Measurements from ENCODE around the gene LY6G6F.

Gene LY6G6F

DNA sequence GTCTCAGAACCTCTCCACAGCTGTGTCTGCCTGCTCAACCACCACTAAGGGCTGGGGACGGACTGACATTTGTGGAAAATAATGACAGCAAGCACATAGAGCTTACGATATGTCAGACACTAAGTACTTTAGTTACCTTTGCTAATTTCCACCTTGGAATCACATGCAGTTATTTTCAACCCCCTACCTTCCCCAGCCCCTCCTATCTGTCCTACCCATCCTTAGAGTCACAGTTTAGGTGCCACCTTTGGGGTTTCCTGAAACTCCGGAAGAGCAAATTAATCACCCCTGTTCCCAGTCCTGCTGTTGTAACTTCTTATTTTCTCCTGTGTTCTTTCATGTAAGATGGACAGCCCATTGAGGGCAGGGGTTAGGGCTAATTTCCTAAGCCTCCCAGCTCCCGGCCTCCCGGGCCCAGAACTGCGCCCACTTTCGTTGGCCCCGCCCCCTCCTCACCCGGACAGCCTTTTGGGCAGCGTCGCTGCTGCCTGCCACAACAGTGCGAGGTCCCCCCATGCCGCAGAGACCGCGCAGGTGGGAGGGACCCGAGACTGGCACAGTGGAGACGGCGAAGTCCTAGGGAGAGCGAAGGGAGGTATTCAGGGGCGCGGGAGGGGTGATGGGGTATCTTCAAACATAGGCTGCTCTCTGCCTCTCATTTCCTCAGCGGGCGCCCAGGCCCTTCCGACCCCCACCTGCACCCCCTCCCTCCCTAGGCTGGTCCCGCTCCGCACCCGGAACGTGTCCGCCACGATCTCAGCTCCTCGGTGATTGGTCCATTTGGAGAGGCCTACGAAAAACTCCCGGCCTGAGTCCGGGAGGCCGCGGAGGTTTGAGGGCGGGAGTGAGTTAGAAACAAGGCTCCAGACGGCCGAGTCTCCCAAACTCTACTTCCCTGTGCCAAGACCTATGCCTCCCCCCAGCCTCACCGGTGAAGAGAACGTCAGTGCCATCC, 21.3 kb downstream of the LY6G6F start:
- TF ChIP-seq CEBPB (IDR thresholded peaks at IDR 0.05): no peak
- no peak for TF ChIP-seq RAD21 (IDR thresholded peaks at IDR 0.05; ENCODE audit: low read depth)
- no peak for TF ChIP-seq YY1 (IDR thresholded peaks at IDR 0.05; ENCODE audit: low read depth)

DNA sequence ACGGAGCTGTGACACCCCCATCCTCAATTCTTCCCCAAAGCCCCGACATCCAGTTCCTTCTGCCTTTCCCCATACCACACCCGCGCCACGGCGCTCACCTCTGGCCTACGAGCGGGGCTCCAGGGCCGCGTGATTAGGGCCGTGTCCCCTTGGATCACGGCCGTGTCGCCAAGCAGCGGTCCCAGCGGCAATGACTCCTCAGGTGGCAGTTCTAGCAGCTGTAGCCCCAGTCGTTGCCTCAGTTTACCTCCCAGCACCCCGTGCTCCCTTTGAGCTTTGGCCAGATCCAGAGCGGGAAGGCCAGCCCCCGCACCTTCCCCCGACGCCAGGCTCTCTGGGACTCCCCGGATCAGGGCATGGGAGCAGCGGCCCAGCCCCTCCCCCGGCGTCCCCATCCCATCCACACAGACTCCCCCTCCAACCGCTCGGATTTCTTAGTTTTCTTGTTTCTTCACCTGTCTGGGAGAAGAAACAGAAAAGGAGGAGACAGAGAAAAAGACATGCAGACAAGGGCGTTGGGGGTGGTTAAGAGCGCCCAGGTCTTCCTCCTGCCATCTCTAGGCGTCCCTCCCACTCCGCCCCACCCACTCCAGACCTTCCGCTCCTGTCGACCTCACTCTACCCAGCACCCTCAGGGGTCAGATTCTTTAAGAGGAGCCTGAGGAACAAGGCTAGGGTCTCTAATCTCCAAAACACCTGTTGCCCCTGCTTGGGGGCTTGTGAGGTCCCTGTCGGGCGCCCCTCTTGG, 22.3 kb downstream of the LY6G6F start, which contains the start of gene DDAH2:
DDAH2 (minus strand) TSS at position 533 of the 748 bp plus-strand sequence; CDS start at position 395, 138 bp downstream.
- TF ChIP-seq ZBTB7A (IDR thresholded peaks at IDR 0.05; ENCODE audit: low read depth): peak; percentile 93
- no peak for TF ChIP-seq TAF1 (IDR thresholded peaks at IDR 0.05; ENCODE audit: low read depth)
- TF ChIP-seq CEBPB (IDR thresholded peaks at IDR 0.05): no peak
- TF ChIP-seq CREB1 (IDR thresholded peaks at IDR 0.05; ENCODE audit: low read depth): no peak
- no peak for TF ChIP-seq EGR1 (IDR thresholded peaks at IDR 0.05)
- no peak; the same call in 1 of the 2 replicates for TF ChIP-seq YY1 (IDR thresholded peaks at IDR 0.05; ENCODE audit: low read depth)
- TF ChIP-seq NFIC (IDR thresholded peaks at IDR 0.05): no peak

DNA sequence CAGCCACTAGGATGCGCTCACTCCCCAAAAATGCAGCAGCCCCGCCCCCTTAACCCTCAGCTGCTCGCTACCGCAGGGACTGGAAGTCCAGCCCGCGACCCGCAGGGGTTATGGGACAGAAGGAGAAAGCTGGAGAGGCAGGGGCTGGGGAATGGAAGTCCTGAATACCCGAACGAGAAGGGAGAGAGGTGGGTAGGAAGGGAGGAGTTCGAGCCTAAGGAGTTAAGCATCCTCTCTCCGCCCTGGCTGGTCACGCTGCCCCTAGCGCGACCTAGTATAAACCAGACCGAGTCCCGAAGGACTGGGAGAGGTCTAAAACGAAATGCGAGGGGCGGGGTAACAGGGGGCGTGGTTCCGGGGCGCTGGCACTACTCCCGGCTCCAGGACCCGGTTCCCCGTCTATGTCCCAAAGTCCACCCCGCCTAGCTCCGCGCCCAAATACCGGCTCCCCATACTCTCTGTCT, 22.9 kb downstream of the LY6G6F start:
- TF ChIP-seq CEBPB (IDR thresholded peaks at IDR 0.05): no peak
- TF ChIP-seq ZBTB7A (IDR thresholded peaks at IDR 0.05; ENCODE audit: low read depth): no peak
- TF ChIP-seq TAF1 (IDR thresholded peaks at IDR 0.05; ENCODE audit: low read depth): peak; percentile 40; the same call in 1 of the 2 replicates
- TF ChIP-seq TEAD4 (IDR thresholded peaks at IDR 0.05): peak; percentile 68
- TF ChIP-seq, protein P1, sequence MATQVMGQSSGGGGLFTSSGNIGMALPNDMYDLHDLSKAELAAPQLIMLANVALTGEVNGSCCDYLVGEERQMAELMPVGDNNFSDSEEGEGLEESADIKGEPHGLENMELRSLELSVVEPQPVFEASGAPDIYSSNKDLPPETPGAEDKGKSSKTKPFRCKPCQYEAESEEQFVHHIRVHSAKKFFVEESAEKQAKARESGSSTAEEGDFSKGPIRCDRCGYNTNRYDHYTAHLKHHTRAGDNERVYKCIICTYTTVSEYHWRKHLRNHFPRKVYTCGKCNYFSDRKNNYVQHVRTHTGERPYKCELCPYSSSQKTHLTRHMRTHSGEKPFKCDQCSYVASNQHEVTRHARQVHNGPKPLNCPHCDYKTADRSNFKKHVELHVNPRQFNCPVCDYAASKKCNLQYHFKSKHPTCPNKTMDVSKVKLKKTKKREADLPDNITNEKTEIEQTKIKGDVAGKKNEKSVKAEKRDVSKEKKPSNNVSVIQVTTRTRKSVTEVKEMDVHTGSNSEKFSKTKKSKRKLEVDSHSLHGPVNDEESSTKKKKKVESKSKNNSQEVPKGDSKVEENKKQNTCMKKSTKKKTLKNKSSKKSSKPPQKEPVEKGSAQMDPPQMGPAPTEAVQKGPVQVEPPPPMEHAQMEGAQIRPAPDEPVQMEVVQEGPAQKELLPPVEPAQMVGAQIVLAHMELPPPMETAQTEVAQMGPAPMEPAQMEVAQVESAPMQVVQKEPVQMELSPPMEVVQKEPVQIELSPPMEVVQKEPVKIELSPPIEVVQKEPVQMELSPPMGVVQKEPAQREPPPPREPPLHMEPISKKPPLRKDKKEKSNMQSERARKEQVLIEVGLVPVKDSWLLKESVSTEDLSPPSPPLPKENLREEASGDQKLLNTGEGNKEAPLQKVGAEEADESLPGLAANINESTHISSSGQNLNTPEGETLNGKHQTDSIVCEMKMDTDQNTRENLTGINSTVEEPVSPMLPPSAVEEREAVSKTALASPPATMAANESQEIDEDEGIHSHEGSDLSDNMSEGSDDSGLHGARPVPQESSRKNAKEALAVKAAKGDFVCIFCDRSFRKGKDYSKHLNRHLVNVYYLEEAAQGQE (IDR thresholded peaks at IDR 0.05; ENCODE audit: low read depth): no peak
- TF ChIP-seq, protein P2, sequence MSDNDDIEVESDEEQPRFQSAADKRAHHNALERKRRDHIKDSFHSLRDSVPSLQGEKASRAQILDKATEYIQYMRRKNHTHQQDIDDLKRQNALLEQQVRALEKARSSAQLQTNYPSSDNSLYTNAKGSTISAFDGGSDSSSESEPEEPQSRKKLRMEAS (IDR thresholded peaks at IDR 0.05): peak; percentile 52; the same call in 1 of the 2 replicates
- peak; percentile 67 for TF ChIP-seq RAD21 (IDR thresholded peaks at IDR 0.05; ENCODE audit: low read depth)
- no peak for TF ChIP-seq FOXM1 (IDR thresholded peaks at IDR 0.05; ENCODE audit: borderline replicate concordance, low read depth)
- TF ChIP-seq, protein P3, sequence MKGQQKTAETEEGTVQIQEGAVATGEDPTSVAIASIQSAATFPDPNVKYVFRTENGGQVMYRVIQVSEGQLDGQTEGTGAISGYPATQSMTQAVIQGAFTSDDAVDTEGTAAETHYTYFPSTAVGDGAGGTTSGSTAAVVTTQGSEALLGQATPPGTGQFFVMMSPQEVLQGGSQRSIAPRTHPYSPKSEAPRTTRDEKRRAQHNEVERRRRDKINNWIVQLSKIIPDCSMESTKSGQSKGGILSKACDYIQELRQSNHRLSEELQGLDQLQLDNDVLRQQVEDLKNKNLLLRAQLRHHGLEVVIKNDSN (IDR thresholded peaks at IDR 0.05): peak; percentile 36; the same call in 1 of the 2 replicates
- no peak for TF ChIP-seq EGR1 (IDR thresholded peaks at IDR 0.05)
- no peak for TF ChIP-seq CREB1 (IDR thresholded peaks at IDR 0.05; ENCODE audit: low read depth)
- TF ChIP-seq TCF12 (IDR thresholded peaks at IDR 0.05; ENCODE audit: low read depth): no peak; the same call in 1 of the 2 replicates
- TF ChIP-seq EP300 (IDR thresholded peaks at IDR 0.05; ENCODE audit: borderline replicate concordance): no peak
- no peak for TF ChIP-seq NFIC (IDR thresholded peaks at IDR 0.05)
- TF ChIP-seq YY1 (IDR thresholded peaks at IDR 0.05; ENCODE audit: low read depth): no peak

DNA sequence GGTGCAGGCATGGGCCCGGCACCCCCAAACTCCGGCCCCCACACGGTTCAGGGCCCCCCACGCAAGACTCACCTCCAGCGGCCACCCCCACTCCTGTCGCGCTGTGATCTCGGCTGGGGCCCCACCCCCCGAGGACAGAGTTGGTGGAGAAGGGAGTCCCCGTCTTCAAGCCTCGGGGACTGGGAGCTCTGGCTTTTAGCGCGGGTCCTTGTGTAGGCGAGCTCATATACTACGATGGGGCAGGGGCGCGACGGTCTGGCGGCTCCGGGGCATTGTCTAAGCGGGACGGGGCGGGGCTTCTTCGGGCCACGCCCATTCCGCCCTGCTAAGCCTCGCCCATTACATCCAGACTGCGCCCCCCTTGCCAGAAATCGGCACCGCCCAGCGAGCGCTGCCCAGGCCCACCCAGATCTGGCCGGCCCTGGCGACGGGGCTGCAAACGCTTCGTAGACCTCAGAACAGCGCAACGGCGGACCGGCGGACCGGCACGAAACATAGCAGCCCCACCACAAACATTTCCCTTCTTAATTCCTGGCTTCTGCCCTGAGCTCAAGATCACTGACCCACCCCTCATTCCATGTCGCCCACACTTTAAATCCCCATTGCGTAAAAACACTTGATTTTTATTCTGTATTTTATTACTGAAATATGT, 23.4 kb downstream of the LY6G6F start:
- no peak for TF ChIP-seq CREB1 (IDR thresholded peaks at IDR 0.05; ENCODE audit: low read depth)
- no peak for TF ChIP-seq FOXM1 (IDR thresholded peaks at IDR 0.05; ENCODE audit: borderline replicate concordance, low read depth)
- TF ChIP-seq RAD21 (IDR thresholded peaks at IDR 0.05; ENCODE audit: low read depth): no peak; the same call in 1 of the 2 replicates
- 0 out of 2 replicates have a peak, but pooled peaks have one; percentile 28 for TF ChIP-seq YY1 (IDR thresholded peaks at IDR 0.05; ENCODE audit: low read depth)
- TF ChIP-seq TAF1 (IDR thresholded peaks at IDR 0.05; ENCODE audit: low read depth): peak; percentile 43; the same call in 1 of the 2 replicates
- TF ChIP-seq ZBTB7A (IDR thresholded peaks at IDR 0.05; ENCODE audit: low read depth): peak; percentile 33; the same call in 1 of the 2 replicates
- TF ChIP-seq TCF12 (IDR thresholded peaks at IDR 0.05; ENCODE audit: low read depth): no peak; the same call in 1 of the 2 replicates
- TF ChIP-seq EP300 (IDR thresholded peaks at IDR 0.05; ENCODE audit: borderline replicate concordance): peak; percentile 34; the same call in 1 of the 2 replicates
- peak; percentile 37 for TF ChIP-seq TEAD4 (IDR thresholded peaks at IDR 0.05)
- TF ChIP-seq EGR1 (IDR thresholded peaks at IDR 0.05): no peak
- TF ChIP-seq, protein P1 (IDR thresholded peaks at IDR 0.05; ENCODE audit: low read depth): no peak
- TF ChIP-seq NFIC (IDR thresholded peaks at IDR 0.05): peak; percentile 26
- TF ChIP-seq, protein P3 (IDR thresholded peaks at IDR 0.05): no peak
- TF ChIP-seq, protein P2 (IDR thresholded peaks at IDR 0.05): 0 out of 2 replicates have a peak, but pooled peaks have one; percentile 10
- TF ChIP-seq CEBPB (IDR thresholded peaks at IDR 0.05): no peak

Measured in Ishikawa (cell line).